Astrocyte of the cerebellum (primary cell): ENCODE results near the gene KREMEN1.
A peak's percentile ranks its signal among the peaks of the same experiment; 100 is the strongest.

Source experiments
- DNase-seq: peaks from one replicate; pipeline ENCODE4 v3.0.0-alpha.2; 2011; ENCODE audit warnings: low read depth
- H3K4me3 ChIP-seq: 2 replicates; pipeline ENCODE4 v1.5.1; 2011; ENCODE audit warnings: mild to moderate bottlenecking, low read depth, low read length, moderate library complexity
- in situ Hi-C: cut with HindIII; loops from 2 replicates; pipeline ENCODE4 v1.10.0; 2017; ENCODE audit warnings: low sequenced_read_pairs
- TF ChIP-seq, protein P1 (sequence below): IDR thresholded peaks from 2 replicates; pipeline ENCODE4 v1.5.1; 2012; ENCODE audit warnings: low read length, low read depth, moderate library complexity, mild to moderate bottlenecking; ENCODE audit errors: missing control alignments

Gene KREMEN1

DNA sequence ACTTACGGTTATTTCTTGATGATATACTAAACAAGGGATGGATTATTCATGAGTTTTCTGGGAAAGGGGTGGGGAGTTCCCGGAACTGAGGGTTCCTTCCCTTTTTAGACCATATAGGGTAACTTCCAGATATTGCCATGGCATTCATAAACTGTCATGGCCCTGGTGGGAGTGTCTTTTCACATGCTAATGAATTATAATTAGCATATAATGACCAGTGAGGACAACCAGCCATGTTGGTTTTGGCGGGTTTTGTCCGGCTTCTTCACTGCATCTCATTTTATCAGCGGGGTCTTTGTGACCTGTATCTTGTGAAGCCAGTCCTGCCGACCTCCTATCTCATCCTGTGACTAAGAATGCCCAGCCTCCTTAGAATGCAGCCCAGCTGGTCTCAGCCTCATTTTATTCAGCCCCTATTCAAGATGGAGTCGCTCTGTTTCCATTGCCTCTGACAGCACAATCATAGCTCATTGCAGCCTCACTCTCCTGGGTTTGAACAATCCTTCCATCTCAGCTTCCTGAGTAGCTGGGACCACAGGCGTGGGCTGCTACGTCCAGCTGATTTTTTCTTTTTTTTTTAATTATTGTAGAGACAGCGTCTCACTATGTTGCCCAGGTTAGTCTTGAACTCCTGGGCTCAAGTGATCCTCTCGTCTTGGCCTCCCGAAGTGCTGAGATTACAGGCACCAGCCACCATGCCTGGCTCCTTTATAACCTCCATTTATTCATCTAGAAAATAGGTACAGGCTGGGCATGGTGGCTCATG is 80.3 kb downstream of the KREMEN1 start:
- in situ Hi-C loops, result no loop called here
- no peak for DNase-seq
- TF ChIP-seq, protein P1, sequence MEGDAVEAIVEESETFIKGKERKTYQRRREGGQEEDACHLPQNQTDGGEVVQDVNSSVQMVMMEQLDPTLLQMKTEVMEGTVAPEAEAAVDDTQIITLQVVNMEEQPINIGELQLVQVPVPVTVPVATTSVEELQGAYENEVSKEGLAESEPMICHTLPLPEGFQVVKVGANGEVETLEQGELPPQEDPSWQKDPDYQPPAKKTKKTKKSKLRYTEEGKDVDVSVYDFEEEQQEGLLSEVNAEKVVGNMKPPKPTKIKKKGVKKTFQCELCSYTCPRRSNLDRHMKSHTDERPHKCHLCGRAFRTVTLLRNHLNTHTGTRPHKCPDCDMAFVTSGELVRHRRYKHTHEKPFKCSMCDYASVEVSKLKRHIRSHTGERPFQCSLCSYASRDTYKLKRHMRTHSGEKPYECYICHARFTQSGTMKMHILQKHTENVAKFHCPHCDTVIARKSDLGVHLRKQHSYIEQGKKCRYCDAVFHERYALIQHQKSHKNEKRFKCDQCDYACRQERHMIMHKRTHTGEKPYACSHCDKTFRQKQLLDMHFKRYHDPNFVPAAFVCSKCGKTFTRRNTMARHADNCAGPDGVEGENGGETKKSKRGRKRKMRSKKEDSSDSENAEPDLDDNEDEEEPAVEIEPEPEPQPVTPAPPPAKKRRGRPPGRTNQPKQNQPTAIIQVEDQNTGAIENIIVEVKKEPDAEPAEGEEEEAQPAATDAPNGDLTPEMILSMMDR, result no peak
- no peak overlapping the region for H3K4me3 ChIP-seq

DNA sequence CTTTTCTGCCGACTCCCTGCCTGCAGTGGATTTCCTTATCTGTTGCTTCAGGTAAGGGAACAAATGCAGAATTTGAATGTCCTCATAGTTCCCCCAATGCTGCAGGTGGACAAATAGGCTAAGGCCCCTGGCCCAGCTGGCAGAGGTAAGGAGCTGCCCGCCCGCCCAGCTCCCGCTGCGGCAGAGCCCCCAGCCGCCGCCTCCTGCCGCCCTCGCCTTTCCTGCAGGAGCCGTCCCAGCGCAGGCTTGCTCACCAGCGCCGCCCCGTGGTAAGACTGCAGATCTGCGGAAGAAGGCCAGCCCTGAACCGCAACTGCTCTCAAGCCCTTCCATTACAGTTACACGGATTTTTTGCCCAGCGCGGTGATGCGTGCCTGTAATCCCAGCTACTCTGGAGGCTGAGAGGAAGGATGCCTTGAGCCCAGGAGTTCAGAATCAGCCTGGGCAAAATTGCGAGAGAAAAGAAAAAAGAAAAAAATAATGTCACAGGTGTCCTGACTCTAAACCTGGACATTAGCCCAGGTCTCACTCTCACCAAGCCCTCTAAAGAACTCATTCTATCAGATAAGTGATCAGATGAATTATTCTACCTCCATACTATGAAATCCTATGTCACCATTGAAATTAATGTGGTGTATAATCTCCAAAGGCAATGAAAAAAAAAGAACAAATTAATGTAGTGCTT is 81.7 kb downstream of the KREMEN1 start:
- peak; percentile 18 for DNase-seq
- H3K4me3 ChIP-seq, result no peak overlapping the region

DNA sequence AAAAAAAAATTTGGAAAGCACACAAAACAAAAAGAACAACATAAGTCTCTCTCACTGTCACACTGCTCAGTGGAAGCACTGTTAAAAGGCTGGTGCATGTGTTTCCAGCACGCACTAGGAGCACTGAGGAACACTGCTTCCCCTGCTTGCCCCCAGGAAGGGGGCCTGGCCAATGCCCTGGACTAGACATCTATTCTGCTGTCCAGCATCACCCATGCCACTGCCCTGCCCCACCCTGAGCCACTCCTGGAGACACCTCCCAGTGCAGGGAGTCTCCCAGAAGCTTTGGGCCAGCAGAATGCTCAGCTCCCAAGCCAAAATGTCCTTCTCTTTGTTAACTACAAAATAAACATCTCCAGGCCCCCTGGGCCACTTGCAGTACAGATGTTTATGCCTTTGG is 83.1 kb downstream of the KREMEN1 start:
- in situ Hi-C loops, result no loop called here
- DNase-seq, result no peak
- TF ChIP-seq, protein P1, result no peak
- no peak overlapping the region for H3K4me3 ChIP-seq

More for the DNA sequence above, 81.7 kb downstream of the KREMEN1 start:
- TF ChIP-seq, protein P1, result peak; percentile 95
- in situ Hi-C loops, result no loop called here

DNA sequence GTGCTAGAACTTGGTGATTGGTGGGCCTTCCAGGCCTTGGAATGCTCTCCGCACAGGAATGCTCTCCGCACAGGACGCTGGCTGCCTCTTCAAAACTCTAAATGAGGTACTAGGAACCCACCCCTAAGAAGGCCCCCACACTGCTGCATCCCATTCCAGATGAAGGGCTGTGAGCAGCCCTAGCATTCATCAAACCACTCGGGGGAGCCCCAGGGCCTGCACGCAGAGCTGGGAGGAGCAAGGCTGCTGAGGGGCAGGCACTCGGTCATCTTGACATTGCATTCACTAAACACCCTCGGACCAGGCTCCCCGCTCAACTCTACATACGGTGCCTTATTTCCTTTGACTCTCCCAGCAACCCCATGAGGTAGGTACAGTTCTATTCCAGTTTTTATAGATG is 83.7 kb downstream of the KREMEN1 start:
- DNase-seq, result no peak
- TF ChIP-seq, protein P1, result peak; percentile 42
- no peak overlapping the region for H3K4me3 ChIP-seq
- in situ Hi-C loops, result no loop called here

DNA sequence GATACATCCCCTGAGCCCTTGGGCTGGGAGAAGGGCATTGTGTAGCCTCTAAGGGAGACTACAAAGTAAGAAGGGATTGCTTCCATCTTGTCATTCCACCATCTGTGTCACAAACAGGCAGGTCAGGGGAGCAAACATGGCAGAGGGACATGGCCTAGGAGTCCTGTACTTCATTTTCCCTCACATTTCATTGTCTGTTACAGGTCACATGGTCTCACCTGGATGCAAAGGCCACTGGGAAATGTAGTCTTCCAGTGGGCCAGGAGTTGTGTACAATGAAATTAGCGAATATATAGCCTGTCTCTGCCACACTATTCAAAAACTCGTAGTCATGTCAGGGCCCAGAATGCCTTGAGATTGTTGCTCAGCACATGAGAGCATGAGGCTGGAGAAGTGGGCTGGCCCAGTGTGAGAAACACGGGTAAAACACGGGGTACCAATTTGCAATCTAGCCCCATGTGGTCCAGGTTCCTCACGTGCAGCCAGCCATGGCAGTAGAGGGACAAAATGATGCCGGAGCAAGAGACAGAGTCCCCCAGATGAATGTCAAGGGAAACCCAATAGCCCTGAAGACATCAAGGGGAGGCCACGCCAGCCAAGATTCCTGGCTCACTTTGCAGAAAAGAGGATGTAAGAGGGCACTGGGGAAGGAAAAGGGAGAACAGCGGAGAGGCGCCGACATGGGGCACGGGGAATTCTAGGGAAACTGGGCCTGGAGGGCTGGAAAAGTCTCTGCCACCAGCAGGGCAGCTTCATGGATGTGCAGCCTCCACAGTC is 85.1 kb downstream of the KREMEN1 start:
- in situ Hi-C loops, result no loop called here
- TF ChIP-seq, protein P1, result no peak
- H3K4me3 ChIP-seq, result no peak overlapping the region
- no peak for DNase-seq

DNA sequence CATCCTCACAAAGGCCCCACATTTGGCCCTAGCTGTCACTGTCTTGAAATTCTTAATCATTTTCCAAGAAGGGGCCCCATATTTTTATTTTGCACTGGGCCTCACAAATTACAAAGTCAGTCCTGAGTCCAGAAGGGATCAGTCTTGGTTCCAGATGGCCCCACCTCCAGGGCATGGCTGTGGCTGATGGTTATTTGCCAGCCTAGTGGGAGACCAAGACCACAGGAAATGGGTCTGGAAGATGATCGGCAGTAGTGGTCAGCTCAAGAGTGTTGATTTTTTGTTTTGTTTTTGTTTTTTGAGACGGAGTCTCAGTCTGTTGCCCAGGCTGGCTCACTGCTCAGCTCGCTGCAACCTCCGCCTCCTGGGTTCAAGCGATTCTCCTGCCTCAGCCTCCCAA is 85.7 kb downstream of the KREMEN1 start:
- H3K4me3 ChIP-seq, result no peak overlapping the region
- TF ChIP-seq, protein P1, result no peak
- DNase-seq, result peak; percentile 53
- in situ Hi-C loops, result no loop called here
